Measurements from ENCODE around the gene GPLD1.

GRCh38 chr6:24426729-24427446 lies 62.5 kb downstream of the GPLD1 start:
- TF ChIP-seq ZZZ3 (IDR thresholded peaks at IDR 0.05) (no peak), ZNF609 (CRISPR knock-in tag; IDR thresholded peaks at IDR 0.05; ENCODE audit: borderline replicate concordance) (no peak), RNF219 (CRISPR knock-in tag; IDR thresholded peaks at IDR 0.05) (no peak), CEBPZ (IDR thresholded peaks at IDR 0.05; ENCODE audit: borderline replicate concordance, low read depth, low read length) (no peak), MXI1 (IDR thresholded peaks at IDR 0.05; ENCODE audit: low read depth, low read length) (no peak), ZFX (CRISPR knock-in tag; IDR thresholded peaks at IDR 0.05) (no peak), ATF3 (IDR thresholded peaks at IDR 0.05) (no peak), ATF3 (CRISPR knock-in tag; conservative IDR thresholded peaks at IDR 0.05) (no peak), STAT6 (CRISPR knock-in tag; IDR thresholded peaks at IDR 0.05) (no peak)
